Activated CD4-positive, alpha-beta T cell treated with anti-CD3 and anti-CD28 coated beads, Interleukin-2, Interleukin-6, amounts not matched to agents 100 ng/mL and 50 ng/mL, durations not matched to agents 16 hours and 8 hours (primary cell): ENCODE measurements around the gene FSTL5.

ENCODE experiments used
- DNase-seq: peaks from one replicate; pipeline ENCODE4 v3.0.0-alpha.2; 2020

The FSTL5 gene

GRCh38 chr4:161696944-161697343 is 466.9 kb downstream of the FSTL5 start:
- DNase-seq = no peak

- no peak for DNase-seq
These were observed 483.7 kb downstream of the FSTL5 start for GRCh38 chr4:161680146-161680545.

- DNase-seq = no peak
These were observed 499.1 kb downstream of the FSTL5 start for GRCh38 chr4:161664740-161665139.

- DNase-seq = no peak
These were observed 500.0 kb downstream of the FSTL5 start for GRCh38 chr4:161663844-161664243.

DNA sequence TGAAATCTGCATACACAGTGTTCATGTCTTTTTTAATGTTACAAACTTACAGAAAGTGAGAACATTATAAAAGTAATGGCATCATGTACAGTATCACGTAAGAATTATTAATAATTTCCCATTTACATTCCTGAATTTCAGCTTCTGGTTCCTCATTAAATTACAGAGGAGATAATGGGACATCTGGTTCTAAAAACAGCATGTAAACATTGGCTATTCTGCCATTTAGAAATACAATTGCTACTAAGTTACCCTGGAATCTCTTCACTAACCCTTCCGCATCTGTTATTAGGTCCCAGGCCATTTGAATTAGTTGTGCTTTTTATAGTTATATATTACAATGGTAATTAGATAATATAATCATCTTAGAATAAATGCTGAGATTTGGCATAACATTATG is 505.1 kb downstream of the FSTL5 start:
- DNase-seq = no peak

GRCh38 chr4:161657616-161658015 is 506.2 kb downstream of the FSTL5 start:
- no peak for DNase-seq

GRCh38 chr4:161656594-161656993 is 507.2 kb downstream of the FSTL5 start:
- DNase-seq = no peak

GRCh38 chr4:161655148-161655547 is 508.7 kb downstream of the FSTL5 start:
- no peak for DNase-seq

GRCh38 chr4:161653697-161654096 is 510.1 kb downstream of the FSTL5 start:
- no peak for DNase-seq

DNA sequence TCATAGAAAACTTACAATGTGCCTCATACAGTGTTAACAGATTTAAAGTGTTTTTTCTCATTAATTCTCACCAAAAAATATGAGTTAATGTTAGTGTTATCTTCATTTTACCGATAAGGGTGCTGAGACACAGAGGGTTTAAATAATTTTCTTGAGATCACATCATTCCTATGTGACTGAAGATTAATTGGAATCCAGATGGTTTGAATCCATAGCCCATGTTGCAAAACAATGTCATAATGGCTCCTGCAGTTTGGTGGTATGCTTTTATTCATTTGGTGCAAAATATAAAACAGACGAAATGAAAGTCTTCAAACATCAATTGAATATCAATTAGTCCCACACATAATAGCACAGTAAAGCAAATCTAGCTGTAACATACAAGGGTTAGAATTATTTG is 512.2 kb downstream of the FSTL5 start:
- DNase-seq = no peak

DNA sequence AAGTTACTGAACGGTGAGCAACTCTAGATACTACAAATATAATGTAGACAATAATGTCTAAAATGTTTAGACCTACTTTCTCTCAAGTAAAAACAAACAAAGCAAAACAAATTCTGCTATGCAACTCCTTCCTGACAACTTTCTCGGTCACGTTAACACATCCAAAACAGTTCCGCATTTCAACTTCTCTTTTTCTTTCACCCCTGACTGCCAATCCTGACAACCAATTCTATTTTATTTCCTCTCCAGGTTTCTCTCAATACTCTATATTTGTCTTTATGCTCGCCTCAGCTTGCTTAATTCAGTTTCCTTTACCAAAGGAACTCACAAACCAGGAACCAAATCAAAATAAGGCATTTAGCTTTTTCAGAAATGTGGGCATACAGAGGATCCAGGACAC is 513.0 kb downstream of the FSTL5 start:
- no peak for DNase-seq

- no peak for DNase-seq
These were observed 516.0 kb downstream of the FSTL5 start for GRCh38 chr4:161647757-161648156.

DNA sequence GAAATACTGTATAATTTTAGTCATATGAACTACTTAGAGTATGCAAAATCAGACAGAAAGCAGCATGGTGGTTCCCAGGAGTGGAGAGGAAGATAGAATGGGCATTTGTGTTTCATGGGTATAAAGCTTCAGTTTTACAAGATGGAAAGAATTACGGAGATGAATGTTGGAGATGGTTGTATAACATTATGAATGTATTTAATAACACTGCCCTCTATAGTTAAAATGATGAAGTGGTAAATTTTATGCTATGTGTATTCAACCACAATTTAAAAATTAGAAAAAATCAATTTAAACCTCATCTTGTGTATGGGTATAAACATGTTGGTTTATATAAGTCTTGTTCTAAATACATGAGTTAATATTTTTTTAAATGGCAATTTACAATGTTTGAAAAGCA is 521.1 kb downstream of the FSTL5 start:
- no peak for DNase-seq

GRCh38 chr4:161629694-161630441 is 533.9 kb downstream of the FSTL5 start:
- DNase-seq = no peak

DNA sequence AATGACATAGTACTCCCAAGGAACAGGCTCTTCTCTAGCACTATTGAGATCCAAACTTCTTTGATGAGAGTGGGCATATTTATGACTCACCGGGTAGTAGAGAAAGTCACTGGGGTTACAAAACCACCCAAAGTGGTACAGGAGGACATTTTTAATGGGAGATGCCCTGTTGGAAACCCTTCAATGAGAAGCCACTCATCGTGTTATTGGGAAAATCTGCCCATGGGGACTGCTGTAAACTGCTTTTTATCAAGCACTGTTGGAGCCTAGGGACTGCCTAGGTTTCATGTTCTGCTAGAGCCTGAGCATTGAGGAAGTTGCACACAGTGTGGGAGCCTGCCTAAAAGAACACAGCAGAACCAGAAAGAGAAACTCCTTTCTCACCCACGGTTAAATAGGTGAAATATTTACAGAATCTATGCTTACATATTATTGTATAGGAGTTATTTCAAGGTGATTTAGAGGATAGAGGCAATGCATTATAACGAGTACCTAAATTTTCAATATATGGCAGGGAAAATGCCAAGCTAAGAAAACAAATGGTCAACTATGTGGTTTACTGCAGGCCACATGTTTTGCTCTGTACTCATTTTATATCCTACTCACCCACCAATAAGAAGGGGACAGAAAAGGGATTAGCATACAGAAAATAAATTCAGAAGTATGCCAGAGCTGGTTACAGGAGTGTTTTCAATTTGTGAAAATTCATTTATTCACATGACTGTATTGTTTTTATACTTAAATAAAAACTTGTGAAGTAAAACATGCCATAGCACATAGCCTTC is 559.1 kb downstream of the FSTL5 start:
- DNase-seq = no peak

DNA sequence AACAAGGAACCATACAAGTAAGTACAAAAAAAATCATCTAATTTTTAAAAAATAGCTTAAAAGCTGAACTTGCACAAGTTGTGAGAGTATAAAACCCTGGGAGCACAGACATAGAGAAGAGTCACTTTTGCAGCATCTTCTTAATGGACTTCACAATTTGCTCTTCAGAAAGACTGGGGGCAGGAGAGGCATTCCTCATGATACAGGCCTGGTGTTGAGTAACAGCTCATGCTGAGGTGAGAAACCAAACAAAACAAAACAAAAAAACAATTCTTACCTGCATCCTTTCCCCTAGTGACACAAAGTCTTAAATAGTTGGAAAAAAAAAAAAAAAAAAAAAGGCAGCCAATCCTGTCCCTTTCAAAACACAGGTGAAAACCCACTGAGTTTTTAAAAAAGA is 562.8 kb downstream of the FSTL5 start:
- DNase-seq = no peak

DNA sequence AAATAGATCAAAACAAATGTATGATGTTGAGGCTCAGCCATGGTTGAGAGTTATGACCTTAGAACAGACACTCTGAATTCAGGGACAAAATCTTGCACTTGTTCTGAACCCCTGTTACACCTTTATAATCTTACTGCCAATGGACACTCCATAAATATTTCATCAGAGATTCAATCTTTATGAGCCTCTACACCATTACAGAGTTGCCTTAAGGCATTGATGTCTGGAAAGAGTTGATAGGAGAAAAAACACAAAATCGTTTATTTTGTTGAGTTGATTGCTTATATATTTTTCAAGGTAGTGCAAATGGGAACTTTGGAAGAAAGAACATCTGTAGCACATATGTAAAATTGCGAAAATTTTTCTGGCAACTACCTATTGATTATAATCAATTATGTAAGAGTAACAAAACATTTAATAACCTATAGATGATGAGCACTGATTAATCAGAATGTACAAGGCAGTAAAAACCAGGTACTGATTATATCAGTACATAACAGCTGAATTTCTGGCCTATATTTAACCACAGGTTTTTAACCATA is 568.5 kb downstream of the FSTL5 start:
- no peak for DNase-seq

- no peak for DNase-seq
These were observed 578.8 kb downstream of the FSTL5 start for GRCh38 chr4:161585011-161585410.

DNA sequence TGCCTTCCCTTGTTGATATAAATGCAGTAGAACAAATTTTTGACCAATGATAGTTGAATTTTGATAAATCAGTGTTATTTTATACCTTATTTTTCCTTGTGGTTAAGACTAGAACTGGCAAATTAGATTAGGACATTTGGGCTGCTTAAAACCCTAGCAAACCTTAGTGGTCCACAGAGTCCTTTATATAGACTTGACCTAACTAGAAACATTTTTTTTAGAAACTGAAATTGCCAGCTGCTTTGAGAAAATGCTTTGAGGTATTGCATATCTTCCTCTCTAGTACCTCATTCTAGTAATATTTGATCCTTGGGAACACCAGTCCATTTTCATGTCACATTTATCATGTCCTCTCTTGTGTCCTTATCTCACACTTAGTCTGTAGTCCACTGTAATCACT is 580.3 kb downstream of the FSTL5 start:
- no peak for DNase-seq

- DNase-seq = no peak
These were observed 582.3 kb downstream of the FSTL5 start for GRCh38 chr4:161581262-161582230.

GRCh38 chr4:161577579-161578301 is 586.1 kb downstream of the FSTL5 start:
- DNase-seq = no peak

- DNase-seq = no peak
These were observed 590.0 kb downstream of the FSTL5 start for GRCh38 chr4:161573836-161574235.
